HG02759 (cell line): ENCODE measurements around the gene OTUB2.

Source experiments
- ATAC-seq: cut with Tn5 transposase; IDR thresholded peaks from one replicate; pipeline ENCODE4 v1.9.1; 2021; ENCODE audit warnings: mild to moderate bottlenecking, moderate library complexity; ENCODE audit not compliant: unreplicated experiment

Gene OTUB2

DNA sequence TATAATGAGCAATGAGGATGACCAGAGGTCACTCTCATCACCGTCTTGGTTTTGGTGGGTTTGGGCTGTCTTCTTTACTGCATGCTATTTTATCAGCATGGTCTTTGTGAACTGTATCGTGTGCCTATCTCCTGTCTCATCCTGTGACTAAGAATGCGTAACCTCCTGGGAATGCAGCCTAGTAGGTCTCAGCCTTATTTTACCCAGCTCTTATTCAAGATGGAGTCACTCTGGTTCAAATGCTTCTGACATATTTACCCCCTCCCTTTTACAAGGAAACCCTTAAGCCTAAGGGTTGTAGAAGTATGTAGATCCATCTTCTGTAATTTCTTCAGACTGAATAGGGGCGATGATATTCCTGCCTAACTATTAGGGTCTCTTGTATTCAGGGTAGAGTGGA is 63.3 kb downstream of the OTUB2 start:
- no peak for ATAC-seq

DNA sequence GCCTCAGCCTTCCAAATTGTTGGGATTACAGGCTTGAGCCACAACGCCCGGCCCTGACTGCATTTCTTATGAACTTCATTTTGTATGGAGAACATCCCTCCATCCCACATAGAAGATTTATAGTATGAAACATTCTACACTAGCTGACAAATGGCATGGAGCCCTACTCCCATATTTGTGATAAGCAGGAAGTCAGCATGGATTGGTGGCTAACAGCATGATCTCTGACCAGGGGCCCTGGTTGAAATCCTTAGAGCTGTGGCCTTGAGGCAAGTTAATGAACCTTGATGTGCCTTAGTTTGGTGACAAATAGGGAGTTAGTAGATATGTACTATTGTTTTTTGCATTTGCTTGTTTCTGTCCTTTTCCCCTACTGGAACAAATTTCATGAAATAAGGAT is 67.3 kb downstream of the OTUB2 start:
- no peak for ATAC-seq

DNA sequence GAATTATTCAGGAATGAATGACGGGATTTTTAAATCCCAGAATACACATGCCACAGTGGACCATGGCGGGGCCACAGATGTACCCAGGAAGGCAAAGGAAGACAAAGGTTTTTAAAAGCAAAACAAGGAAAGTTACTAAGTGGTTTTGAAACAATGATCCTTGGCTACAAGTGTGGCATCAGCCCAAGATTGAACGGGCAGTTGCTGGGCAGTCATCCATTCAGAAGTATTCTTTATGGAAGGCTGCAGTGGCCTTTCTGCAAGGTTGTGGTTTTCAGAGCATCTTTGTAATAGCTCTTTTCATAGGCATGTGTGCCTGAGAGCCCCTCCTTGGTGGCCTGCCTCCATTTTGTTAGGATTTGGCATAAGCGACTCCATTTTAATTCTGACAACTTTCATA is 71.0 kb downstream of the OTUB2 start:
- no peak for ATAC-seq
